Transverse colon (tissue), 4 donors: ENCODE measurements around the gene TBK1. TPM values are rescaled to one million over a fixed set of nuclear protein-coding genes. Genes with fewer than 3 reads are reported as not detected.

Source experiments
- DNase-seq: peaks from one replicate; pipeline ENCODE4 v3.0.0-alpha.2; 2019
- H3K27ac ChIP-seq, 4 donors: fragments of 200-600 bp; sonication (generic); 2 replicates each; pipeline ENCODE4 v1.5.1; 2016 to 2018; ENCODE audit warnings: inconsistent platforms in 4 of 4
- H3K27me3 ChIP-seq: fragments of 200-600 bp; sonication (generic); 2 replicates; pipeline ENCODE4 v1.5.1; 2017; ENCODE audit warnings: inconsistent platforms
- H3K36me3 ChIP-seq, 4 donors: fragments of 200-600 bp; sonication (generic); 2 replicates each; pipeline ENCODE4 v1.5.1; 2017 to 2019; ENCODE audit warnings: inconsistent platforms in 4 of 4
- H3K4me1 ChIP-seq, 4 donors: fragments of 200-600 bp; sonication (generic); 2 replicates each; pipeline ENCODE4 v1.5.1; 2017 to 2020; ENCODE audit warnings: inconsistent platforms in 4 of 4
- H3K4me3 ChIP-seq, 4 donors: fragments of 200-600 bp; sonication (generic); 1 replicate in 1 of 4; 2 replicates in 3 of 4; pipeline versions ENCODE4 v1.5.1 to v1.6.1; 2017 to 2019; ENCODE audit warnings: inconsistent platforms in 4 of 4
- H3K9me3 ChIP-seq, 2 donors: fragments of 200-600 bp; sonication (generic); 2 replicates each; pipeline ENCODE4 v1.5.1; 2017 to 2019; ENCODE audit warnings: inconsistent platforms in 2 of 2
- EP300 ChIP-seq: sonication (generic); formaldehyde crosslinking; IDR thresholded peaks from one replicate; pipeline ENCODE4 v1.6.1; 2017; ENCODE audit warnings: antibody characterized with exemption, low read depth
- POLR2A ChIP-seq: fragments of 450-650 bp; IDR thresholded peaks from one replicate; pipeline ENCODE4 v1.6.1; 2016; ENCODE audit warnings: antibody characterized with exemption, mild to moderate bottlenecking, moderate library complexity
- POLR2AphosphoS5 ChIP-seq, 3 donors: sonication (generic); formaldehyde crosslinking; IDR thresholded peaks; one replicate each; pipeline ENCODE4 v1.6.1; 2016; ENCODE audit warnings: antibody characterized with exemption in 3 of 3
- WGBS, 2 donors: methylation state at CpG; one replicate each; pipeline ENCODE4 v1.1.5; 2018; ENCODE audit warnings: low coverage in 1 of 2; 5-methylcytosine and 5-hydroxymethylcytosine counted together
- in situ Hi-C, 4 donors: fragments of 200-750 bp; cut with MboI; loops; one replicate each; pipeline versions ENCODE4 v1.15.0 to v1.15.1; 2017; ENCODE audit warnings: low sequenced_read_pairs in 3 of 4, low pct_ligation_motif_present in 1 of 4, low pct_unique_long_range_greater_than_20kb in 1 of 4
- intact Hi-C: fragments of 100-400 bp; cut with DNase I; formaldehyde crosslinking; loops from one replicate; pipeline ENCODE4 v1.15.1; 2023; ENCODE audit warnings: low total_unique reads
- total RNA-seq, 4 donors: library from RNA; depleted of rRNA; stranded (reverse); fragments of >200 nt; gene quantifications; one replicate each; pipeline ENCODE4 v1.1.0, GENCODE V29; 2016
- TF ChIP-seq, protein P1 (sequence below), 5 experiments: fragments of 200-600 bp in 3 of 5; fragments of 450-650 bp in 2 of 5; sonication (generic) in 3 of 5; IDR thresholded peaks; 1 replicate in 2 of 5; 2 replicates in 3 of 5; pipeline ENCODE4 v1.5.1; 2016 to 2017; ENCODE audit warnings: antibody characterized with exemption in 5 of 5, inconsistent platforms in 3 of 5, mild to moderate bottlenecking in 2 of 5, moderate library complexity in 1 of 5

Gene TBK1
- total RNA-seq, 4 donors from 2014 or later, result 6.4 to 25.9 (median 17.1) TPM

DNA sequence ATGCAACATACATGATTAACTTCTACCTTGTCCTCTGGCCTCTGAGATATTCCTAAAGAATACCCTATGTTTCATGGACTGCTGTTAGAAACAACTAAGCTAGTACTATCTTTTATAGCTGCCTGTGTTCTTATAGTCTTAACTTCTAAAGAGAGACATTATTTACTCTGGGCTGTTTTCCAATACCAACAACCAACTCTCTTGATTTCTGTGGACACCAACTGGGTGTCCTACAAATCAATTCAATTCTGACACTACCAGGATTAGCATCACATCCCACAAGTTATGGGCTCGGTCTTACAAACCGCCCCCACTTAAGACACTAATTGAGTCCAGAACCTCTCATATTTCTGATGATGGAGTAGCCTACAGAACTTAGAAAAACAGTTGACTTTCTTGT, 39.5 kb upstream of the TBK1 start:
- 98% methylated on average over 2 of the region's 2 CpGs; no CpG with 5 or more reads in 1 of the 2 donors for WGBS, 2 donors
- no peak overlapping the region for H3K4me3 ChIP-seq
- H3K9me3 ChIP-seq, result no peaks in the 10 kb centered on the region
- no peaks in the 10 kb centered on the region for H3K4me1 ChIP-seq
- H3K36me3 ChIP-seq, result peaks cover 0 to 58% (median 26%) of the 10 kb centered on the region in 4 donors
- DNase-seq, result no peak
- TF ChIP-seq, protein P1, sequence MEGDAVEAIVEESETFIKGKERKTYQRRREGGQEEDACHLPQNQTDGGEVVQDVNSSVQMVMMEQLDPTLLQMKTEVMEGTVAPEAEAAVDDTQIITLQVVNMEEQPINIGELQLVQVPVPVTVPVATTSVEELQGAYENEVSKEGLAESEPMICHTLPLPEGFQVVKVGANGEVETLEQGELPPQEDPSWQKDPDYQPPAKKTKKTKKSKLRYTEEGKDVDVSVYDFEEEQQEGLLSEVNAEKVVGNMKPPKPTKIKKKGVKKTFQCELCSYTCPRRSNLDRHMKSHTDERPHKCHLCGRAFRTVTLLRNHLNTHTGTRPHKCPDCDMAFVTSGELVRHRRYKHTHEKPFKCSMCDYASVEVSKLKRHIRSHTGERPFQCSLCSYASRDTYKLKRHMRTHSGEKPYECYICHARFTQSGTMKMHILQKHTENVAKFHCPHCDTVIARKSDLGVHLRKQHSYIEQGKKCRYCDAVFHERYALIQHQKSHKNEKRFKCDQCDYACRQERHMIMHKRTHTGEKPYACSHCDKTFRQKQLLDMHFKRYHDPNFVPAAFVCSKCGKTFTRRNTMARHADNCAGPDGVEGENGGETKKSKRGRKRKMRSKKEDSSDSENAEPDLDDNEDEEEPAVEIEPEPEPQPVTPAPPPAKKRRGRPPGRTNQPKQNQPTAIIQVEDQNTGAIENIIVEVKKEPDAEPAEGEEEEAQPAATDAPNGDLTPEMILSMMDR (IDR thresholded peaks at IDR 0.05), result no peak
- in situ Hi-C loops, result loop anchor here in 1 of 4 donors (25.0 kb wide), 1 partner anchor 575 kb away; the partner anchor contains the start of gene SRGAP1
- no peaks in the 10 kb centered on the region for H3K27me3 ChIP-seq
- no peak overlapping the region for H3K27ac ChIP-seq
- intact Hi-C loops, result no loop called here

DNA sequence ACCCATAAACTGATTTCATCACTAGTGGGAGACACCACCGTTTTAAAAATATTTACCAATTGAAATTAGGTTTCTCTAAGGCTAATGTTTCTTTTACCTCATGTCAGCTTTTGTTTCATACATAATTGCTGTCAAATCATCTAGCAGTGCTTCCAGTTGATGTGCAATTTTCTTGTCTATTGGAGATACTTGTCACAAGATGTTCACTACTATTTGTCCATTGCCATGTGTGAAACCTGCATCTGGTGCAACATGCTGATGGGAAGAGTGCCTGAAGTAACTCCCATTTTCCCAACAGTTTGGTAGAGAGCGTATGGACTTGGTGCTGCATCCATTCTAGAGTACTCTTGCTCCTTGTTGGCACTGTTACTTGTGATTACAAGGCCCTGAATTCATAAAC, 38.0 kb upstream of the TBK1 start:
- Histone ChIP-seq H3K4me1 (no peaks in the 10 kb centered on the region), H3K27ac (no peak overlapping the region), H3K27me3 (no peaks in the 10 kb centered on the region), H3K4me3 (no peak overlapping the region), H3K36me3 (peaks cover 0 to 69% (median 31%) of the 10 kb centered on the region in 4 donors), H3K9me3 (no peaks in the 10 kb centered on the region)
- intact Hi-C loops, result no loop called here
- in situ Hi-C loops, result loop anchor here in 1 of 4 donors (25.0 kb wide), 1 partner anchor 577 kb away; the partner anchor contains the start of gene SRGAP1
- DNase-seq, result no peak
- WGBS, 2 donors, result 89 to 93% methylated on average over 2 of the region's 2 CpGs
- TF ChIP-seq, protein P1 (IDR thresholded peaks at IDR 0.05), result no peak
- TF ChIP-seq EP300 (no peak), POLR2A (no peak), POLR2AphosphoS5 (IDR thresholded peaks at IDR 0.05) (no peak)

GRCh38 chr12:64418209-64418608, 33.7 kb upstream of the TBK1 start:
- DNase-seq, result no peak
- Histone ChIP-seq H3K27ac (no peak overlapping the region), H3K36me3 (peaks cover 0 to 71% (median 35%) of the 10 kb centered on the region in 4 donors), H3K27me3 (no peaks in the 10 kb centered on the region), H3K4me1 (no peaks in the 10 kb centered on the region), H3K4me3 (no peak overlapping the region), H3K9me3 (no peaks in the 10 kb centered on the region)
- in situ Hi-C loops (loop anchor here in 1 of 4 donors (25.0 kb wide), 1 partner anchor 581 kb away; the partner anchor contains the start of gene SRGAP1), intact Hi-C loops (no loop called here)
- TF ChIP-seq EP300 (no peak), POLR2AphosphoS5 (IDR thresholded peaks at IDR 0.05) (no peak), POLR2A (no peak)
- TF ChIP-seq, protein P1 (IDR thresholded peaks at IDR 0.05), result no peak

DNA sequence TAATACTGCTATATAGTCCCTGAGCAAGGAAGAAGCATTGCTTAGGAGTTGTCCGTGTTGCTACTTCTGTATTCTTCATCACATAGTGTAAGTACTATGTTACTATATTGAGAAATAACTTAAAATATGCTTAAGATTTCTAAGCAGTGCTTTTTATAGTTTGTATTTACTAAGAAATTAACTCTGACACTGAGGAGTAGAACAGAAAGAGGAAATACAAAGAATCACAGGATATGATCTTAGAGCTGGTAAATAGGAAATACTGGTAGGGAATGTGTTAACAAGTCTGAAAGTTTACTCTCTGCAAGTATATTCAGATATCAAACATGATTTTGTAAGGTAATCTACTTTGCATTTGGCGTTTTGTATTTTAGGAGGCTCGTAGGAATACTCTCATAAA, 32.2 kb upstream of the TBK1 start:
- DNase-seq, result no peak
- H3K9me3 ChIP-seq, result no peaks in the 10 kb centered on the region
- H3K4me1 ChIP-seq, result no peaks in the 10 kb centered on the region
- intact Hi-C loops (no loop called here), in situ Hi-C loops (loop anchor here in 1 of 4 donors (25.0 kb wide), 1 partner anchor 582 kb away; the partner anchor contains the start of gene SRGAP1)
- peaks cover 0 to 80% (median 39%) of the 10 kb centered on the region in 4 donors for H3K36me3 ChIP-seq
- no peak overlapping the region for H3K4me3 ChIP-seq
- TF ChIP-seq POLR2AphosphoS5 (IDR thresholded peaks at IDR 0.05), result no peak
- TF ChIP-seq, protein P1 (IDR thresholded peaks at IDR 0.05), result no peak
- 87 to 89% methylated on average over 3 of the region's 3 CpGs for WGBS, 2 donors
- no peaks in the 10 kb centered on the region for H3K27me3 ChIP-seq
- H3K27ac ChIP-seq, result no peak overlapping the region
